NCI-H146 treated with DMSO at 0.1 percent for 48 hours (cell line): ENCODE data around the gene DNASE1L3.
"Not testable (repeated sequence)": the region's sequence is repeated elsewhere in the genome, so short reads cannot be mapped to it uniquely, and the experiment has no call there.

ENCODE experiments used
- DNase-seq: peaks from one replicate; lab custom pipeline; 2025; ENCODE audit not compliant: unreplicated experiment; lab: John Stamatoyannopoulos, UW

DNASE1L3 gene

GRCh38 chr3:58201451-58201850 lies 9.3 kb downstream of the DNASE1L3 start:
- DNase-seq, result not testable (repeated sequence)

DNA sequence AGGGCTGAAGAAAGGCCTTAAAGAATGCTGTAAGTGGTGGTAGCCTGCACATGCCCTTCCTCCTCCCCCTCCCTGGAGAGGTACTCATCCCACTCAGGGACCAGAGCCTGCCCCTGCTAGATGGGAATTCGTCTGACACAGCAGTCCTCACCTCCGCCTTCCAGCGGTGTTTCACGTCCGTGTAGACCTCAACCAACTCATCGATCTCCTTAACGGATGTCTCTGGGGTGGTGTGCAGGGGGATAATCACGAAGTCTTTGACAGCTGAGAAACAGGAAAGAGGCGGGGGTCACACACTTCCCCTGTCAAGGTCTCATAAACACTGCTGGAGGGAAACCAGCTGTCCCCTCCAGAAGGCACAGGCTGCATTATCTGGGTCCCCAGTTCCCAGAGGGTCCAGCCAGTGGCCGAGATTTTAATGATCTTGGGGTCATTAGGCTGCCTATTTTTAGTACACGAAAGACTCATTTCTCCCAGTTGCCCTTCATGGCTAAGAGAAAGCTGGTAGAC lies 9.9 kb downstream of the DNASE1L3 start:
- DNase-seq, result no peak

DNA sequence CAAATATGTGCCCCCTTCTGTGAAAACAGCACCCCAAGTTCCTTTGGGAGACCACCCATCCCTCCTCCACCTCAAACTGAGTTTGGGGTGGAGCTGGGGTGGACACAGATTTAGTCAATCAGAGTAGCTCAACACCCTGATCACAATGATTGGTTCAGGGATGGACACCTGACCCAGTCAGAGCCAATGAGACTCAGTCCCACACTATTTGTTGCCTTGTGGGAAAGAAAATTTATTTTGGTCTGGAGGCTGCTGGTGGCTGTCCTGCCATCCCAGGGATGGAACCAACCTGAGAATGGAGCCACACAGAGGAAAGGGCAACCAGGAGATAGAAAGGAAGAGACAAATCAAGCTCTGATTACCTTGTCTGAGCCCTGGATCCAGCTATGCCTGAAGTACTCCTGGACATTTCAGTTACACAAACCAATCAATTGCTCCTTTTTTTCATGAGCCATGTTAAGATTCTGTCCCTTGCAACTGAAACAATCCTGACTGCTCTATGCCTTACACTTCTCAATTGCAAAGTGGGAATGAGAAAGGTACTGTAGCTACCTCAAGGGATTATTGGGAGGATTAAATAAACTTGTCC lies 10.6 kb downstream of the DNASE1L3 start:
- no peak for DNase-seq

GRCh38 chr3:58198804-58199203 lies 12.0 kb downstream of the DNASE1L3 start:
- DNase-seq, result no peak

DNA sequence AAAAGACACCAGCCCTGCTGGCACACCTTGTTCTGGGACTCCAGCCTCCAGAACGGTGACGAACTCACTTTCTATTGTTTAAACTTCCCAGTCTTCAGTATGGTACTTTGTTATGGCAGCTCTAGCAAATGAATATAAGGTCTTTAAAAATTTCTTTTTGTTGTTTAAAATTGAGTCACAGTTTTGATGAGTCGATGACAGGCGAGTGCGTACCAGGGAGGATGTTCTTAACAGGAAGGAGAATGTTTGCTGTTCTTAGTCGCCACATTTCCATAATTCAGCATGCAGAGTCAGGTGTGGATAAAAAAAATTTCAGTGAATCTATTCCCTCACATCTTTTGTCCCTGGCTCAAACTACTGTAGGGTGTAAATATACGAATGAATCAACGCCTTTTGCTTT lies 12.4 kb downstream of the DNASE1L3 start:
- DNase-seq, result no peak

DNA sequence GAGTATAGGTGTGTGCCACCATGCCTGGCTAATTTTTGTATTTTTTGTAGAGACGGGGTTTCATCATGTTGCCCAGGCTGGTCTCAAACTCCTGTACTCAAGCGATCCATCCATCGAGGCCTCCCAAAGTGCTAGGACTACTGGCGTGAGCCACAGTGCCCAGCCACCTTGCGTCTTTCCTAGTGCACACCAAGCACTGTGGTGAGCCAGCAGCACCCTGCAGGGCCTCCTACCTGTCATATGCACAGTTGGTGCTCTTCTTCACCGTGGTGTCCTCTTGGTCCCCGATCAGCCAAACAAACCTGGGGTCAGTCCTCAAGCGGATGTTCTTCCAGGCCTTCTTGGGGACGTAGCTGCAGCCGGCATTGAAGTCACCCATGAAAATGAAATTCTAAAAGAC lies 13.2 kb downstream of the DNASE1L3 start:
- no peak for DNase-seq

DNA sequence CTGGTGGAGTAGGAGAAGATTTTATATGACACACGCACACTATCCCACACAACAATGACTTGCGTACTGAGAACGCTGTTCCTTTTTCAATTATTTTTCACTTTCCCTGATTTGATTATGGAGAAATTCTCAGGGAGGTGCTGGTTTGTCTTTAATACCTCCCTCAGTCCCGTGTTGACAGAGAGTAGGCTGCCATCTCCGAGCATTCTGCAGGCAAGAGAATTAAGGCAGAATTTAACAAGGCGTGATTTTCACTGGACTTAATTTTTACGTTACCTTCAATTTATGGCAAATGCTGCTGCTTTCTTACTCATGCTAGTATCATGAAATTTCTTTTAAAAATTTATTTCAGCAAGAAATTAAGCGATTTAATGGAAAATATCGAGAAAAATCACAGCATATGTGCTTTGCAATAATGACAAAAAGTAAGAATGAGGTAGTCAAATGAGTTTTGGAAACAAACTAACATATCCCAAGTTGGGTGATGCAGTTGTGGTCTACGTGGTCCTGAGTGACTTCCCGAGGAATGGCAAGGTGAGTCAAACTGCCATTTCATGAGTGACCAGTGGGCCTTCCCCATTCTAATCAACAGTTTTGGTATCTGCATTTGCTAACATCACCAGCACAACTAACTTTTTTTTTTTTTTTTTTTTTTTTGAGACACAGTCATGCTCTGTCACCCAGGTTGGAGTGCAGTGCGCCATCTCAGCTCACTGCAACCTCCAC lies 16.9 kb downstream of the DNASE1L3 start:
- no peak for DNase-seq

GRCh38 chr3:58192069-58192468 lies 18.7 kb downstream of the DNASE1L3 start:
- DNase-seq, result no peak

GRCh38 chr3:58191361-58191991 lies 19.3 kb downstream of the DNASE1L3 start:
- DNase-seq, result no peak

- DNase-seq, result no peak
These were observed 19.9 kb downstream of the DNASE1L3 start for GRCh38 chr3:58190882-58191281.

DNA sequence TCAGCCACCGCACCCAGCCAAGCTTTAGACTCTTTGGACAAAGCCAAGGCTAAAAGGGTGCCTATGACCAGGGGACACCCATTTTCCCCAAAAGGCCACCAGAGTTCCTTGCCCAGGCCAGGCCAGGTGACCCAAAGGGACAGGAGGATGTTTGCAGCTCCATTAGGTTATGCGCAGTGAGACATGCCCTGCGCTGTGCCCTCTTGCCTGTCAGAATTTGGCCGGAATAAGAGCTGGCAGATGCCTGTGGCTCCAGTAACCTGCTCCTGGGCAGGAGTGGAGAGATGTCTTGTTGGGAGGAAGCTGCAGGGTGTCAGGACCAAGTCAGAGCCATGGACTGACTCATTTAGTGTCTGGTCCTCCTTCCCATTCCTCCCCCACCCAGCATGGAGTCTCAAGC lies 20.5 kb downstream of the DNASE1L3 start:
- no peak for DNase-seq

DNA sequence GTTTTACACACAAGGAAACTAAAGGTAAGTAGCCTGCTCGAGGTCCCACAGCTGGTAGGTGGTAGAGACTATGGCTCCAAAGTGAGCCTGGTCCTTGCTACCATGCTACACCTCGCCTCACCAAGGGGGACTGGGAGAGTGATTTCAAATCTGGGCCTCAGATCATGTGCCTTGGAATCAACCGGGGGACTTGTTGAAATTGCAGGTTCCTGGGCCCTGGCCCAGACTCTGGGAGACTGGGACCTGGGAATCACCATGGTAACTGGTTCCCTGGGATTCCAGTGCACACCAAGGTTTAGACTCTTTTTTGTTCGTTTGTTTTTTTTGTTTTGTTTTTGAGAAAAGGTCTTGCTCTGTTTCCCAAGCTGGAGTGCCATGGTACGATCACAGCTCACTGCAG lies 21.1 kb downstream of the DNASE1L3 start:
- DNase-seq, result no peak

DNA sequence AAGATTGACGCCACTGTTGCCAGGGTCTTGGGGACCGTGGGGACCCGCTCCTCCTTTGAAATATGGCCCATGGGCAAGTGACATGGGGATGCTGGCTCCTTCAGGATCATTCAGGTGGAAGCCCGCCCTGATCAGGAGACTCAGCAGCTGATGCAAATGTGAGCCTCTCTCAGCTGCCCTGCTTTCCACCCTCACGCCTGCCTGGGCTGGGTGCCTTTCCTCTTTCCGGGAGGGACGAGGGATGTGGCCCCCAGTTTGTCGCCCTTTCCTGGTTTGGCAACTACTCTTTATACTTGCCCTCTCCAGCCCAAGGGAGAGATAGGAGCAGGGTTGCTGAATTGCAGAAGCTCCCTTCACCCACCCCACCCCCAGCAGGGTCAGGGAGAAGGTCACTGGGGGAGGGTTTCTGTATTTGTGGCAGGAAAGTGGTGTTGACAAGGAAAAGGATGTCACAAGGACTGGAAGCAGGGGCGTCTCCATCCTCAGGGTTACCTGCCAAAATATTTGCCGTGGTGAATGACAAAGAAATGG lies 21.8 kb downstream of the DNASE1L3 start:
- no peak for DNase-seq

GRCh38 chr3:58188173-58188564 lies 22.6 kb downstream of the DNASE1L3 start:
- DNase-seq, result no peak

DNA sequence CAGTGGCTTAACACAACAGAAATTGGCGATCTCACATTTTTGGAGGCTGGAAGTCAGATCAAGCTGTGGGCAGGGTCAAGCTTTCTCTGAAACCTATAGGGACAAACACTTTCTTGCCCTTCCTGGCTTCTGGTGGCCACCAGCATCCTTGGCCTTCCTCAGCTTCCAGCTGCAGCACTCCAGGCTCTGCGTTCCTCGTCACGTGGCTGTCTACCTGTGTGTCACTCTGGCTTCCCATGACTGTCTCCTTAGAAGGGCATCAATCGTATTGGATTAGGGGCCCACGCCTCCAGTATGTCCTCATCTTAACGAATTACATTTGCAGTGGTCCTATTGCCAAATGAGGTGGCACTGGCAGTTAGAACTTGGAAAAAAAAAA lies 25.8 kb downstream of the DNASE1L3 start:
- DNase-seq, result no peak

DNA sequence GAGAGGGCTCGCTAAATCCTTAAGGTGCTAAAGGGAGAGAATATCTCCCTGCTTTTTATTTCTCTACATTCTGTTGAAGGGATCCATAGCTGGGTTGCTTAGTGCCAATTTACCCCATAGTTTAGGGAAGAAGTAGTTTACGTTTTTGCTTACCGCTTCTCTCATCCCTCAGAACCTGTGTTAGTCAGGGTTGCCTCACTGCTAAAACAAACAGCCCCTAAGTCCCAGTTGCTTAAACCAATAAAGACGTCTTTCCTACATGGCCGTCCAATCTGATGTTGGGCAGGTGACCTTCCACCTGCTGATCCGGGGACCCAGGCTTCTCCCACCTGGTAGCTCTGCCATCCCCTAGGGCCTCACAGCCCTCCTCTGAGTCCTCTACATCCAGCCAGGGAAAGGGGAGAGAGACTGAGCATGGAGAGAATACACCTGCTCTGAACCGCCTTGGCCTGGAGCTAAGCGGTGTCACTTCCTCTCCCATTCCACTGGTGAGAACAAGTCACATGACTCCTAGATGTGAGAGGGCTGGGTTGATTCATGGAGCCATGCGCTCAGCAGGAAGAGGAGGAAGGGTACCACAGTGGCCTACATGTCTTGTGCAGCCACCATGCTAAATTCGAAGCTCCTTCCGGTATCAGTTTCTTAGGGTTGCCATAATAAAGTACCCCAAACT lies 26.3 kb downstream of the DNASE1L3 start:
- DNase-seq, result no peak

DNA sequence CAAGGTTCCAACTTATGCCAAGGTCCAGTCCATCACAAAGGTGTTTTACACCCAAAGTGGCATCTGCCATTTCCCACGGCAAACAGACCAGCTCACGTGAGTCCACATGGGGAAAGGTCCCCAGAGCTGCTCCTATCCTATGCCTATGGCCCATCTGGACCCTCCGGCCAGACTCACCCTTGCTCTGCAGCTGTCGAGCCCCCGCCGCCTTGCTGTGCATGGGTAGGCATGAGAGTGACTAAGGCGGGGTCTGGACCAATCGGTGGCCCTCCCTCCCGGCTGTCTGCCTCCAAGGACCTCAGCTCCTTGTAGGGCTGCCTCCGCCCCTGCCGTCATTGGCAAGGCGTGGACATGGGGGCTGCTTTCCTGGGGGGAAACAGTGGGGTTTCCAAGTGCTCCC lies 26.9 kb downstream of the DNASE1L3 start:
- no peak for DNase-seq

GRCh38 chr3:58183221-58183620 lies 27.6 kb downstream of the DNASE1L3 start:
- DNase-seq, result no peak

GRCh38 chr3:58180940-58181587 lies 29.7 kb downstream of the DNASE1L3 start:
- DNase-seq, result no peak

DNA sequence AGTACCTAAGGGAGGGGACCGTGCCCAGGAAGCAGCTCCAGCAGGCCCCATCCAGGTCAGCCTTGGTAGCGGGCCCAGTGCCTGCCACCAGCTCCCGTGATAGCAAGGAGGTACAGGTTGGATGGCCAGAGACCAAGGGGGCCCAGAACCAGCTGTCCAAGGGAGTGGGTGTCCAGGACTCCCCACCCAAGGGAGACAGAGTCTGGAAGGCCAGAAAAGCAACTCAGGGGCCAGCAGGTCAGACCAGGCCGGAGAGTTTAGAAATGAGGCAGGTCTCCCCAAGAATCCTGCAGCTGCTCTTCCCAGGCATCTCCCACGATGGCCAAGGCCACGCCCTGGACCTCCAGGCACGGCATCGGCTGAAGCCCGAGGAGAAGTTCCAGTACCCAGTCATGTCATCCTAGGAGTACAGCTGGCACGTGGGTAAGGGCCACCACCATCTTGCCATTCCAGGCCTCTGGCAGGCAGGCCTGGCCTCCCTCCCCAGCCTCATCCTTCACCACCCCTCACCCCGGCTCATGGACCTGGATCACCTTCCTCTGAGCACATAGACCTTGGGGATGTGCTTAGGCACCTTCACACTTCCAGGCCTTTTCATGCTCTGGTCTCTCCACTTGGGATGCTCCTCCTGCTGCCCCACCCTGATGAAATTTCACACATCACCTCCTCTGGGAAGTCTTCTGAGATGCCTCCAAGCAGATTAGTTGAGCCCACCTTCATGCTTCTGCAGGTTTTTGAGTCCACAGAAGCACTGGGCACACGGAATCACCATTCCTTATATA lies 30.5 kb downstream of the DNASE1L3 start:
- DNase-seq, result no peak
